IMR-90 (cell line): Measurements from ENCODE around the gene TIGAR. TPM values are rescaled to one million over a fixed set of nuclear protein-coding genes. Genes with fewer than 3 reads are reported as not detected.

Experiments
- ATAC-seq: fragments of 200-7000 bp; cut with Tn5 transposase; 2 replicates; pipeline ENCODE4 v1.9.1; 2020; ENCODE audit warnings: low read depth, mild to moderate bottlenecking, moderate library complexity
- BruUV-seq: library from RNA; stranded (reverse); fragments of 400-500 nt; replicated peaks from 2 replicates; lab custom pipeline; 2021; lab: Mats Ljungman, UMichigan
- CTCF ChIA-PET: fragments of 300-600 bp; formaldehyde crosslinking; extraction: SDS; loops from one replicate; lab custom pipeline; 2021; ENCODE audit warnings: antibody characterized with exemption; lab: Yijun Ruan, JAX
- POLR2A ChIA-PET: fragments of 300-600 bp; sonication (Branson Sonifier 250); formaldehyde crosslinking; loops from one replicate; lab custom pipeline; 2022; ENCODE audit warnings: antibody characterized with exemption; ENCODE audit not compliant: unreplicated experiment; lab: Charles Lee
- DNase-seq: peaks from one replicate; pipeline ENCODE4 v3.0.0; 2013
- H2AFZ ChIP-seq: replicated peaks from 2 replicates; pipeline ENCODE3; 2013; ENCODE audit warnings: low read length, mild to moderate bottlenecking; ENCODE audit not compliant: poor library complexity
- H2AK5ac ChIP-seq: 2 replicates; pipeline ENCODE4 v1.6.1; 2013; ENCODE audit warnings: low read depth, low read length, inconsistent platforms
- H2AK9ac ChIP-seq: replicated peaks from 2 replicates; pipeline ENCODE3; 2013; ENCODE audit warnings: mild to moderate bottlenecking, low read depth, low read length, moderate library complexity; ENCODE audit not compliant: poor library complexity
- H2BK120ac ChIP-seq: 2 replicates; pipeline ENCODE4 v1.6.1; 2013; ENCODE audit warnings: low read depth, low read length, inconsistent platforms
- H2BK15ac ChIP-seq: 3 replicates; pipeline ENCODE4 v1.6.1; 2013; ENCODE audit warnings: low read depth, low read length, inconsistent platforms
- H2BK20ac ChIP-seq: 2 replicates; pipeline ENCODE4 v1.6.1; 2013; ENCODE audit warnings: low read depth, mild to moderate bottlenecking, inconsistent platforms, low read length, moderate library complexity
- H2BK5ac ChIP-seq: 2 replicates; pipeline ENCODE4 v1.6.1; 2013; ENCODE audit warnings: mild to moderate bottlenecking, low read depth, low read length, inconsistent platforms; ENCODE audit not compliant: poor library complexity, severe bottlenecking
- H3K14ac ChIP-seq: replicated peaks from 2 replicates; pipeline ENCODE4 v1.6.1; 2013; ENCODE audit warnings: low read depth, low read length, inconsistent platforms
- H3K18ac ChIP-seq: 2 replicates; pipeline ENCODE4 v1.6.1; 2013; ENCODE audit warnings: low read depth, low read length, control low read depth
- H3K23ac ChIP-seq: 2 replicates; pipeline ENCODE4 v1.6.1; 2013; ENCODE audit warnings: low read depth, low read length, inconsistent platforms
- H3K27ac ChIP-seq: 2 replicates; pipeline ENCODE4 v1.5.1; 2013; ENCODE audit warnings: mild to moderate bottlenecking, control low read depth, low read length; ENCODE audit not compliant: insufficient read depth
- H3K27me3 ChIP-seq: 2 replicates; pipeline ENCODE4 v1.6.1; 2013; ENCODE audit warnings: low read length; ENCODE audit not compliant: control insufficient read depth, insufficient read depth
- H3K36me3 ChIP-seq: 2 replicates; pipeline ENCODE4 v1.6.1; 2013; ENCODE audit warnings: low read length, mixed read lengths; ENCODE audit not compliant: control insufficient read depth, insufficient read depth
- H3K4ac ChIP-seq: 2 replicates; pipeline ENCODE4 v1.6.1; 2013; ENCODE audit warnings: low read depth, low read length, inconsistent platforms
- H3K4me1 ChIP-seq: 2 replicates; pipeline ENCODE4 v1.6.1; 2013; ENCODE audit warnings: low read length, mixed read lengths; ENCODE audit not compliant: control insufficient read depth, insufficient read depth
- H3K4me2 ChIP-seq: 2 replicates; pipeline ENCODE4 v1.6.1; 2013; ENCODE audit warnings: low read depth, mild to moderate bottlenecking, control low read depth, low read length, moderate library complexity
- H3K4me3 ChIP-seq: 2 replicates; pipeline ENCODE4 v1.5.1; 2013; ENCODE audit warnings: low read depth, mild to moderate bottlenecking, control low read depth, low read length, moderate library complexity; ENCODE audit not compliant: insufficient read depth
- H3K56ac ChIP-seq: 2 replicates; pipeline ENCODE4 v1.6.1; 2013; ENCODE audit warnings: low read length, inconsistent platforms; ENCODE audit not compliant: insufficient read depth; ENCODE audit errors: extremely low read depth
- H3K79me1 ChIP-seq, 2 experiments: 2 replicates each; pipeline ENCODE4 v1.6.1; 2013; ENCODE audit warnings: low read length in 2 of 2, inconsistent platforms in 1 of 2, low read depth in 1 of 2
- H3K9ac ChIP-seq: 2 replicates; pipeline ENCODE4 v1.6.1; 2013; ENCODE audit warnings: low read depth, low read length, control low read depth
- H3K9me1 ChIP-seq: 2 replicates; pipeline ENCODE4 v1.6.1; 2013; ENCODE audit warnings: low read length, inconsistent platforms; ENCODE audit not compliant: insufficient read depth
- H3K9me3 ChIP-seq: 2 replicates; pipeline ENCODE4 v1.6.1; 2013; ENCODE audit warnings: low read length; ENCODE audit not compliant: control insufficient read depth, insufficient read depth
- H4K20me1 ChIP-seq: 2 replicates; pipeline ENCODE4 v1.6.1; 2013; ENCODE audit warnings: low read length, inconsistent platforms; ENCODE audit not compliant: insufficient read depth
- H4K5ac ChIP-seq: 2 replicates; pipeline ENCODE4 v1.6.1; 2013; ENCODE audit warnings: mild to moderate bottlenecking, low read depth, low read length, control low read depth
- H4K8ac ChIP-seq, 2 experiments: 2 replicates each; pipeline ENCODE4 v1.6.1; 2013; ENCODE audit warnings: low read depth in 2 of 2, low read length in 2 of 2, control low read depth in 1 of 2, inconsistent platforms in 1 of 2
- H4K91ac ChIP-seq: 2 replicates; pipeline ENCODE4 v1.6.1; 2013; ENCODE audit warnings: low read depth, low read length, inconsistent platforms; ENCODE audit not compliant: insufficient read depth
- BHLHE40 ChIP-seq: fragments of 150-350 bp; IDR thresholded peaks from 2 replicates; pipeline ENCODE4 v1.6.1; 2016; ENCODE audit warnings: mild to moderate bottlenecking, low read depth, low read length
- CEBPB ChIP-seq: IDR thresholded peaks from 2 replicates; pipeline ENCODE4 v1.6.1; 2012; ENCODE audit warnings: low read depth, low read length, improper control_type of control experiment
- CTCF ChIP-seq: conservative IDR thresholded peaks from 2 replicates; pipeline ENCODE4 v1.5.1; 2012; ENCODE audit warnings: mild to moderate bottlenecking, low read depth, low read length, improper control_type of control experiment
- FOS ChIP-seq: fragments of 150-350 bp; IDR thresholded peaks from 2 replicates; pipeline ENCODE4 v1.6.1; 2016; ENCODE audit warnings: low read depth, low read length
- MAZ ChIP-seq: IDR thresholded peaks from 2 replicates; pipeline ENCODE4 v1.6.1; 2012; ENCODE audit warnings: low read depth, mild to moderate bottlenecking, low read length, improper control_type of control experiment, moderate library complexity, borderline replicate concordance
- NFE2L2 ChIP-seq: fragments of 150-350 bp; IDR thresholded peaks from 2 replicates; pipeline ENCODE4 v1.6.1; 2016; ENCODE audit warnings: low read depth, mild to moderate bottlenecking, low read length
- POLR2A ChIP-seq: IDR thresholded peaks from 2 replicates; pipeline ENCODE4 v1.6.1; 2012; ENCODE audit warnings: mild to moderate bottlenecking, low read depth, low read length
- RAD21 ChIP-seq: IDR thresholded peaks from 2 replicates; pipeline ENCODE4 v1.6.1; 2012; ENCODE audit warnings: low read length, improper control_type of control experiment
- RCOR1 ChIP-seq: IDR thresholded peaks from 2 replicates; pipeline ENCODE4 v1.6.1; 2012; ENCODE audit warnings: mild to moderate bottlenecking, low read length, improper control_type of control experiment; ENCODE audit not compliant: insufficient replicate concordance
- RFX5 ChIP-seq: IDR thresholded peaks from 2 replicates; pipeline ENCODE4 v1.8.0; 2012; ENCODE audit warnings: low read depth, mild to moderate bottlenecking, low read length, moderate library complexity
- USF2 ChIP-seq: fragments of 150-350 bp; IDR thresholded peaks from 2 replicates; pipeline ENCODE4 v1.6.1; 2017; ENCODE audit warnings: mild to moderate bottlenecking, antibody characterized with exemption, low read length, low read depth
- WGBS, 2 experiments: methylation state at CpG; one replicate each; pipeline versions ENCODE4 v1.1.5 to v1.1.7; 2013; ENCODE audit warnings: missing lambda C conversion rate in 2 of 2; ENCODE audit not compliant: insufficient read length in 1 of 2; ENCODE audit errors: extremely low coverage in 2 of 2; 5-methylcytosine and 5-hydroxymethylcytosine counted together
- dilution Hi-C: fragments of 300-500 bp; cut with HindIII; formaldehyde crosslinking; loops from one replicate; pipeline ENCODE4 v1.14.3; 2018; ENCODE audit warnings: low sequenced_read_pairs; ENCODE audit not compliant: unreplicated experiment
- in situ Hi-C: fragments of 300-500 bp; cut with MboI; formaldehyde crosslinking; loops from 3 replicates; pipeline ENCODE4 v1.14.3; 2019; ENCODE audit warnings: low sequenced_read_pairs, inconsistent platforms, mixed read lengths
- intact Hi-C: fragments of 100-400 bp; cut with micrococcal nuclease; formaldehyde crosslinking; loops from 2 replicates; pipeline ENCODE4 v1.10.0; 2022
- polyA plus RNA-seq, 3 experiments: library from polyadenylated mRNA; depleted of rRNA; stranded (reverse); fragments of >200 nt; gene quantifications; 2 replicates each; pipeline ENCODE4 v1.2.3, GENCODE V29; 2012; ENCODE audit warnings: low replicate concordance in 1 of 3
- total RNA-seq: library from RNA; depleted of rRNA; stranded (reverse); fragments of >200 nt; gene quantifications from 2 replicates; pipeline ENCODE4 v1.2.3, GENCODE V29; 2012

TIGAR gene
- total and polyA plus RNA-seq, 2 of the 4 experiments (the other 2 are of a cell fraction): 7.3 to 13.7 TPM

GRCh38 chr12:4296751-4297150 is 24.3 kb upstream of the TIGAR start:
- no peak for DNase-seq
- H3K9me1 ChIP-seq: no peaks in the 10 kb centered on the region
- H3K36me3 ChIP-seq: 0 out of 2 replicates have a peak, but pooled peaks cover 1% of the 10 kb centered on the region
- H3K14ac ChIP-seq: no peak overlapping the region
- no peak overlapping the region for H3K23ac ChIP-seq
- no peak overlapping the region for H4K5ac ChIP-seq
- no CpG with 5 or more reads among the region's 6 CpGs for WGBS, 2 experiments
- H3K4me1 ChIP-seq: no peaks in the 10 kb centered on the region
- no peak overlapping the region for H3K4me2 ChIP-seq
- H2BK15ac ChIP-seq: no peak overlapping the region
- no peak overlapping the region for H2AK5ac ChIP-seq
- no peak overlapping the region for H2BK5ac ChIP-seq
- H2AK9ac ChIP-seq: no peak overlapping the region
- H4K8ac ChIP-seq: no peak overlapping the region
- no peaks in the 10 kb centered on the region for H3K79me1 ChIP-seq
- H3K4ac ChIP-seq: no peak overlapping the region
- H3K18ac ChIP-seq: no peak overlapping the region
- H4K20me1 ChIP-seq: no peaks in the 10 kb centered on the region; the same call in 1 of the 2 replicates
- no peaks in the 10 kb centered on the region for H3K9me3 ChIP-seq
- TF ChIP-seq RAD21 (no peak), RCOR1 (no peak), CTCF (no peak), NFE2L2 (no peak), USF2 (no peak), CEBPB (no peak), POLR2A (no peak), FOS (no peak), RFX5 (no peak), BHLHE40 (no peak), MAZ (no peak)
- no peak overlapping the region for H3K27ac ChIP-seq
- in situ Hi-C loops (no loop called here), intact Hi-C loops (no loop called here), dilution Hi-C loops (no loop called here)
- H2AFZ ChIP-seq: no peak overlapping the region
- no peak overlapping the region for H2BK120ac ChIP-seq
- no peak overlapping the region for H2BK20ac ChIP-seq
- ChIA-PET CTCF (no interaction called here), POLR2A (no interaction called here)
- H4K91ac ChIP-seq: no peak overlapping the region
- ATAC-seq: no peak
- no peak overlapping the region for H3K9ac ChIP-seq
- H3K4me3 ChIP-seq: no peak overlapping the region
- H3K27me3 ChIP-seq: peaks cover 2% of the 10 kb centered on the region; the same call in 1 of the 2 replicates
- no TSS peak for BruUV-seq
- H3K56ac ChIP-seq: no peak overlapping the region
